Mesenchymal stem cell (in vitro differentiated cells and primary cell): ENCODE data around the gene TMEM190.
A peak's percentile ranks its signal among the peaks of the same experiment; 100 is the strongest.

Experiments used
- DNase-seq: peaks from one replicate; pipeline ENCODE4 v3.0.0-alpha.2; 2013
- H2AFZ ChIP-seq: one replicate; pipeline ENCODE4 v1.6.1; 2013; ENCODE audit warnings: low read depth, mild to moderate bottlenecking, control low read depth, inconsistent platforms, low read length, moderate library complexity
- H2AK5ac ChIP-seq: 2 replicates; pipeline ENCODE4 v1.6.1; 2013; ENCODE audit warnings: low read length, moderate library complexity, mild to moderate bottlenecking, inconsistent platforms; ENCODE audit not compliant: severe bottlenecking
- H2BK120ac ChIP-seq: one replicate; pipeline ENCODE4 v1.6.1; 2013; ENCODE audit warnings: low read depth, mild to moderate bottlenecking, inconsistent platforms, low read length, moderate library complexity
- H2BK12ac ChIP-seq, 2 experiments: one replicate each; pipeline ENCODE4 v1.6.1; 2013; ENCODE audit warnings: inconsistent platforms in 2 of 2, low read length in 2 of 2, mild to moderate bottlenecking in 2 of 2, moderate library complexity in 2 of 2, control low read depth in 1 of 2
- H2BK15ac ChIP-seq: one replicate; pipeline ENCODE4 v1.6.1; 2013; ENCODE audit warnings: mild to moderate bottlenecking, low read depth, inconsistent platforms; ENCODE audit not compliant: poor library complexity, severe bottlenecking
- H2BK5ac ChIP-seq: 2 replicates; pipeline ENCODE4 v1.6.1; 2013; ENCODE audit warnings: low read depth, mild to moderate bottlenecking, low read length, control low read depth, inconsistent platforms; ENCODE audit not compliant: poor library complexity, severe bottlenecking
- H3K14ac ChIP-seq, 2 experiments: one replicate each; pipeline ENCODE4 v1.6.1; 2013; ENCODE audit warnings: inconsistent platforms in 2 of 2, low read length in 2 of 2, control low read depth in 1 of 2, mild to moderate bottlenecking in 1 of 2, moderate library complexity in 1 of 2
- H3K18ac ChIP-seq, 2 experiments: one replicate each; pipeline ENCODE4 v1.6.1; 2013; ENCODE audit warnings: inconsistent platforms in 2 of 2, low read length in 2 of 2, control low read depth in 1 of 2, low read depth in 1 of 2, mild to moderate bottlenecking in 1 of 2
- H3K23ac ChIP-seq, 2 experiments: one replicate each; pipeline ENCODE4 v1.6.1; 2013; ENCODE audit warnings: inconsistent platforms in 2 of 2, low read length in 2 of 2, mild to moderate bottlenecking in 2 of 2, moderate library complexity in 2 of 2, control low read depth in 1 of 2
- H3K27ac ChIP-seq: 2 replicates; pipeline ENCODE4 v1.5.1; 2013; ENCODE audit warnings: mild to moderate bottlenecking, moderate library complexity, low read length, control low read depth, inconsistent platforms; ENCODE audit not compliant: poor library complexity, severe bottlenecking
- H3K27me3 ChIP-seq, 2 experiments: 2 replicates each; pipeline versions ENCODE4 v1.6.1 to v1.7.0; 2013; ENCODE audit warnings: low read length in 2 of 2, mild to moderate bottlenecking in 2 of 2, moderate library complexity in 2 of 2, control low read depth in 1 of 2, inconsistent platforms in 1 of 2; ENCODE audit not compliant: control insufficient read depth in 1 of 2, insufficient read depth in 1 of 2
- H3K36me3 ChIP-seq, 2 experiments: 2 replicates each; pipeline versions ENCODE4 v1.6.1 to v1.7.0; 2013; ENCODE audit warnings: low read length in 2 of 2, control low read depth in 1 of 2, inconsistent platforms in 1 of 2, low read depth in 1 of 2, mild to moderate bottlenecking in 1 of 2; ENCODE audit not compliant: insufficient read depth in 2 of 2, control insufficient read depth in 1 of 2
- H3K4ac ChIP-seq, 2 experiments: one replicate each; pipeline ENCODE4 v1.6.1; 2013; ENCODE audit warnings: inconsistent platforms in 2 of 2, low read length in 2 of 2, mild to moderate bottlenecking in 2 of 2, moderate library complexity in 2 of 2, control low read depth in 1 of 2, low read depth in 1 of 2
- H3K4me1 ChIP-seq: 2 replicates; pipeline ENCODE4 v1.6.1; 2013; ENCODE audit warnings: low read depth, low read length, control low read depth; ENCODE audit not compliant: control insufficient read depth, insufficient read depth
- H3K4me2 ChIP-seq: 2 replicates; pipeline ENCODE4 v1.6.1; 2013; ENCODE audit warnings: low read length, mild to moderate bottlenecking, inconsistent platforms; ENCODE audit not compliant: poor library complexity, severe bottlenecking
- H3K4me3 ChIP-seq, 2 experiments: 2 replicates each; pipeline versions ENCODE4 v1.5.1 to v1.7.0; 2013; ENCODE audit warnings: low read length in 2 of 2, mild to moderate bottlenecking in 2 of 2, control low read depth in 1 of 2, low read depth in 1 of 2; ENCODE audit not compliant: insufficient read depth in 1 of 2
- H3K79me1 ChIP-seq: replicated peaks from 2 replicates; pipeline ENCODE4 v1.6.1; 2013; ENCODE audit warnings: mild to moderate bottlenecking, control low read depth, low read length, inconsistent platforms; ENCODE audit not compliant: poor library complexity, severe bottlenecking
- H3K9ac ChIP-seq: 2 replicates; pipeline ENCODE4 v1.7.0; 2013; ENCODE audit warnings: mild to moderate bottlenecking, low read length, moderate library complexity
- H3K9me3 ChIP-seq: 2 replicates; pipeline ENCODE4 v1.7.0; 2013; ENCODE audit warnings: mild to moderate bottlenecking, low read length; ENCODE audit not compliant: control insufficient read depth
- H4K8ac ChIP-seq: one replicate; pipeline ENCODE4 v1.6.1; 2013; ENCODE audit warnings: inconsistent platforms, mild to moderate bottlenecking, low read length, moderate library complexity
- H4K91ac ChIP-seq: one replicate; pipeline ENCODE4 v1.6.1; 2013; ENCODE audit warnings: mild to moderate bottlenecking, low read length, inconsistent platforms
- WGBS: methylation state at CpG from one replicate; pipeline ENCODE4 v1.1.7; 2013; ENCODE audit warnings: mixed read lengths; 5-methylcytosine and 5-hydroxymethylcytosine counted together

TMEM190 gene

GRCh38 chr19:55345101-55345817, 31.4 kb upstream of the TMEM190 start:
- Histone ChIP-seq H3K4ac (no peak overlapping the region), H4K8ac (peak overlapping the region; percentile 15), H2BK12ac (no peak overlapping the region), H3K14ac (no peak overlapping the region), H2BK15ac (no peak overlapping the region), H2BK120ac (no peak overlapping the region), H3K4me3 (no peak overlapping the region), H3K23ac (no peak overlapping the region), H3K27ac (no peak overlapping the region), H3K36me3 (peaks cover 16 to 66% of the 10 kb centered on the region in 2 experiments), H3K18ac (no peak overlapping the region), H2AK5ac (no peak overlapping the region), H4K91ac (peak overlapping the region; percentile 40), H3K9ac (peak overlapping the region; percentile 38), H3K9me3 (no peaks in the 10 kb centered on the region), H3K4me2 (no peak overlapping the region), H3K79me1 (peaks cover 12% of the 10 kb centered on the region), H3K4me1 (peaks cover 46% of the 10 kb centered on the region), H2AFZ (no peak overlapping the region), H2BK5ac (no peak overlapping the region), H3K27me3 (peaks cover 0 to 2% of the 10 kb centered on the region in 2 experiments)
- 91% methylated on average over 22 of the region's 22 CpGs for WGBS
- DNase-seq: no peak

GRCh38 chr19:55345818-55346724, 30.6 kb upstream of the TMEM190 start:
- H2BK15ac ChIP-seq: no peak overlapping the region

GRCh38 chr19:55346725-55347441, 29.7 kb upstream of the TMEM190 start:
- no peak overlapping the region for H3K14ac ChIP-seq
- H2AFZ ChIP-seq: no peak overlapping the region
- no peak overlapping the region for H4K8ac ChIP-seq
- H3K27me3 ChIP-seq: peaks cover 7 to 17% of the 10 kb centered on the region in 2 experiments
- no peak overlapping the region for H3K27ac ChIP-seq
- no peak overlapping the region for H2BK12ac ChIP-seq
- no peak overlapping the region for H3K4me3 ChIP-seq
- no peak for DNase-seq
- H3K9me3 ChIP-seq: no peaks in the 10 kb centered on the region
- H3K36me3 ChIP-seq: peaks cover 16 to 61% of the 10 kb centered on the region in 2 experiments
- H2BK5ac ChIP-seq: no peak overlapping the region
- H3K79me1 ChIP-seq: peaks cover 1% of the 10 kb centered on the region
- H2AK5ac ChIP-seq: no peak overlapping the region
- no peak overlapping the region for H2BK120ac ChIP-seq
- no peak overlapping the region for H2BK15ac ChIP-seq
- H3K18ac ChIP-seq: no peak overlapping the region
- 96% methylated on average over 39 of the region's 41 CpGs for WGBS
- peak overlapping the region; percentile 38 for H3K9ac ChIP-seq
- H4K91ac ChIP-seq: no peak overlapping the region
- peaks cover 35% of the 10 kb centered on the region for H3K4me1 ChIP-seq
- no peak overlapping the region for H3K23ac ChIP-seq
- no peak overlapping the region for H3K4me2 ChIP-seq
- H3K4ac ChIP-seq: no peak overlapping the region

More at GRCh38 chr19:55345818-55346724, 30.6 kb upstream of the TMEM190 start:
- H4K91ac ChIP-seq: peak overlapping the region; percentile 40
- H2BK12ac ChIP-seq: no peak overlapping the region
- H3K4ac ChIP-seq: no peak overlapping the region
- H4K8ac ChIP-seq: peak overlapping the region; percentile 15
- peaks cover 7% of the 10 kb centered on the region for H3K79me1 ChIP-seq
- no peaks in the 10 kb centered on the region for H3K9me3 ChIP-seq
- no peak overlapping the region for H3K4me2 ChIP-seq
- peaks cover 16 to 66% of the 10 kb centered on the region in 2 experiments for H3K36me3 ChIP-seq
- H3K4me3 ChIP-seq: peak overlapping the region in 1 of 2 experiments; percentile 51
- H2AFZ ChIP-seq: no peak overlapping the region
- H3K23ac ChIP-seq: no peak overlapping the region
- peaks cover 39% of the 10 kb centered on the region for H3K4me1 ChIP-seq
- DNase-seq: no peak
- 94% methylated on average over 43 of the region's 43 CpGs for WGBS
- H2BK5ac ChIP-seq: no peak overlapping the region
- H2AK5ac ChIP-seq: no peak overlapping the region
- no peak overlapping the region for H3K14ac ChIP-seq
- peak overlapping the region; percentile 38 for H3K9ac ChIP-seq
- peaks cover 0 to 9% of the 10 kb centered on the region in 2 experiments for H3K27me3 ChIP-seq
- H3K27ac ChIP-seq: no peak overlapping the region
- no peak overlapping the region for H2BK120ac ChIP-seq
- no peak overlapping the region for H3K18ac ChIP-seq
